Endothelial cell of umbilical vein (primary cell): Measurements from ENCODE around the gene ZFP36. TPM values are rescaled to one million over a fixed set of nuclear protein-coding genes. Genes with fewer than 3 reads are reported as not detected.

Experiments
- BruUV-seq: library from RNA; stranded (reverse); fragments of 400-500 nt; replicated peaks from 2 replicates; lab custom pipeline; 2021; lab: Mats Ljungman, UMichigan
- CTCF ChIA-PET: fragments of 300-600, 350-600 bp; sonication (Branson Sonifier 250); formaldehyde crosslinking; loops from one replicate; lab custom pipeline; 2021; ENCODE audit warnings: antibody characterized with exemption, inconsistent platforms; lab: Charles Lee
- POLR2A ChIA-PET: fragments of 300-600, 350-600 bp; sonication (Branson Sonifier 250); formaldehyde crosslinking; loops from one replicate; lab custom pipeline; 2021; ENCODE audit warnings: antibody characterized with exemption, inconsistent platforms; lab: Charles Lee
- DNase-seq: peaks from one replicate; pipeline ENCODE4 v3.0.0-alpha.2; 2011; ENCODE audit warnings: low read depth, low spot score
- FAIRE-seq: peaks from 2 replicates; lab custom pipeline; 2011; peaks lifted over from hg19 to GRCh38; lab: Jason Lieb, UNC
- H2AFZ ChIP-seq: 2 replicates; pipeline ENCODE4 v1.6.0; 2012; ENCODE audit warnings: low read depth, low read length, control low read depth, inconsistent platforms
- H3K27ac ChIP-seq: 2 replicates; pipeline ENCODE4 v1.5.1; 2011; ENCODE audit warnings: low read depth, mild to moderate bottlenecking, control low read depth, low read length, moderate library complexity; ENCODE audit not compliant: insufficient read depth
- H3K27me3 ChIP-seq, 2 experiments: 2 replicates each; pipeline versions ENCODE4 v1.6.0 to v1.6.1; 2011; ENCODE audit warnings: low read length in 2 of 2, mixed read lengths in 1 of 2; ENCODE audit not compliant: control insufficient read depth in 2 of 2, insufficient read depth in 2 of 2
- H3K36me3 ChIP-seq, 2 experiments: 2 replicates in 1 of 2; 3 replicates in 1 of 2; pipeline ENCODE4 v1.5.1; 2011; ENCODE audit warnings: low read length in 2 of 2, mild to moderate bottlenecking in 1 of 2, moderate library complexity in 1 of 2; ENCODE audit not compliant: control insufficient read depth in 2 of 2, insufficient read depth in 2 of 2; ENCODE audit errors: extremely low read depth in 1 of 2
- H3K4me1 ChIP-seq: 3 replicates; pipeline ENCODE4 v1.5.1; 2011; ENCODE audit warnings: mild to moderate bottlenecking, low read length; ENCODE audit not compliant: control insufficient read depth, insufficient read depth; ENCODE audit errors: extremely low read depth
- H3K4me2 ChIP-seq: 2 replicates; pipeline ENCODE4 v1.6.1; 2011; ENCODE audit warnings: low read length, control low read depth, mixed read lengths; ENCODE audit not compliant: insufficient read depth
- H3K4me3 ChIP-seq, 3 experiments: fragments of 200-600 bp in 1 of 3; sonication (generic), shearing (Covaris generic) in 1 of 3; replicated peaks in 1 of 3; 2 replicates each; pipeline ENCODE4 v1.5.1; 2011 to 2016; ENCODE audit warnings: control low read depth in 3 of 3, low read length in 3 of 3, mild to moderate bottlenecking in 2 of 3, inconsistent platforms in 1 of 3, low read depth in 1 of 3, moderate library complexity in 1 of 3; ENCODE audit not compliant: insufficient read depth in 1 of 3
- H3K79me2 ChIP-seq: 2 replicates; pipeline ENCODE4 v1.6.0; 2012; ENCODE audit warnings: low read length, inconsistent platforms; ENCODE audit not compliant: control insufficient read depth, insufficient read depth
- H3K9ac ChIP-seq: replicated peaks from 2 replicates; pipeline ENCODE3; 2011; ENCODE audit warnings: low read length, control low read depth; ENCODE audit not compliant: insufficient read depth; ENCODE audit errors: extremely low read depth
- H3K9me1 ChIP-seq: replicated peaks from 3 replicates; pipeline ENCODE4 v1.6.0; 2011; ENCODE audit warnings: mild to moderate bottlenecking, low read length; ENCODE audit not compliant: control insufficient read depth, insufficient read depth; ENCODE audit errors: extremely low read depth
- H3K9me3 ChIP-seq: replicated peaks from 2 replicates; pipeline ENCODE4 v1.5.1; 2012; ENCODE audit warnings: low read length, inconsistent platforms; ENCODE audit not compliant: control insufficient read depth, insufficient read depth
- H4K20me1 ChIP-seq: replicated peaks from 2 replicates; pipeline ENCODE3; 2011; ENCODE audit warnings: mild to moderate bottlenecking, low read length; ENCODE audit not compliant: control insufficient read depth, insufficient read depth; ENCODE audit errors: extremely low read depth
- EZH2 ChIP-seq: IDR thresholded peaks from 2 replicates; pipeline ENCODE4 v1.6.1; 2012; ENCODE audit warnings: borderline replicate concordance, low read depth, mild to moderate bottlenecking, moderate library complexity, low read length, inconsistent platforms; ENCODE audit not compliant: severe bottlenecking
- FOS ChIP-seq: IDR thresholded peaks from 2 replicates; pipeline ENCODE4 v1.6.1; 2011; ENCODE audit warnings: mild to moderate bottlenecking, low read length, moderate library complexity, borderline replicate concordance; ENCODE audit not compliant: insufficient read depth
- GATA2 ChIP-seq: IDR thresholded peaks from 2 replicates; pipeline ENCODE4 v1.7.0; 2011; ENCODE audit warnings: low read depth, mild to moderate bottlenecking, moderate library complexity, mixed read lengths, low read length; ENCODE audit not compliant: insufficient read length, insufficient read depth
- JUN ChIP-seq: IDR thresholded peaks from 2 replicates; pipeline ENCODE4 v1.6.1; 2011; ENCODE audit warnings: borderline replicate concordance, low read depth; ENCODE audit not compliant: insufficient read length, insufficient read depth
- MYC ChIP-seq: IDR thresholded peaks from one replicate; pipeline ENCODE4 v1.6.1; 2011; ENCODE audit warnings: mild to moderate bottlenecking, low read depth, low read length
- POLR2A ChIP-seq: IDR thresholded peaks from 2 replicates; pipeline ENCODE4 v1.6.1; 2012; ENCODE audit warnings: low read depth, mild to moderate bottlenecking, control low read depth, low read length
- POLR2AphosphoS5 ChIP-seq: IDR thresholded peaks from 2 replicates; pipeline ENCODE4 v1.6.1; 2012; ENCODE audit warnings: low read depth, mild to moderate bottlenecking, control low read depth, low read length, moderate library complexity; ENCODE audit not compliant: insufficient read depth
- dilution Hi-C: fragments of 300-500 bp; cut with MboI; formaldehyde crosslinking; loops from one replicate; pipeline ENCODE4 v1.15.0; 2019; ENCODE audit warnings: low sequenced_read_pairs; ENCODE audit not compliant: extremely low pct_ligation_motif_present
- intact Hi-C: fragments of 100-400 bp; cut with micrococcal nuclease; formaldehyde crosslinking; loops from one replicate; pipeline ENCODE4 v1.10.0; 2022
- polyA plus RNA-seq, 4 experiments: library from polyadenylated mRNA; depleted of rRNA in 3 of 4; stranded (reverse) in 3 of 4; unstranded in 1 of 4; fragments of >200 nt; gene quantifications; 2 replicates each; pipeline versions ENCODE4 v1.2.1 to v1.2.3, GENCODE V29; 2011 to 2012; ENCODE audit warnings: missing spikeins in 1 of 4
- total RNA-seq: library from RNA; stranded (reverse); gene quantifications from 2 replicates; pipeline ENCODE4 v1.2.3, GENCODE V29; 2021
- TF ChIP-seq, protein P1 (sequence below), 2 donors: IDR thresholded peaks; 1 replicate in 1 of 2; 2 replicates in 1 of 2; pipeline ENCODE4 v1.5.1; 2011; ENCODE audit warnings: low read length in 2 of 2, mild to moderate bottlenecking in 2 of 2, moderate library complexity in 2 of 2, control low read depth in 1 of 2, inconsistent platforms in 1 of 2, low read depth in 1 of 2; ENCODE audit not compliant: insufficient read depth in 1 of 2; ENCODE audit errors: extremely low read depth in 1 of 2

ZFP36 gene
- total and polyA plus RNA-seq, 2 donors (not counting 3 experiments of a cell fraction or from before 2014, with no cell fraction given), result 12.2 to 21.7 TPM

GRCh38 chr19:39420769-39421168 lies 14.1 kb downstream of the ZFP36 start:
- no peaks in the 10 kb centered on the region for H3K9me3 ChIP-seq
- no peaks in the 10 kb centered on the region for H3K4me1 ChIP-seq
- dilution Hi-C loops (no loop called here), intact Hi-C loops (no loop called here)
- DNase-seq (no peak), FAIRE-seq (no peak)
- CTCF ChIA-PET, result interaction anchor here (0.6 to 1.1 kb wide), 3 partner anchors 8 to 54 kb away, joined by 3 read pairs; partner anchors contain the start of gene MED29
- POLR2A ChIA-PET, result interaction anchor here (1.8 kb wide), 1 partner anchor 15 kb away, joined by 7 read pairs; the partner anchor contains the start of gene RPS16
- BruUV-seq, result no TSS peak
- H3K79me2 ChIP-seq, result no peaks in the 10 kb centered on the region
- no peak overlapping the region for H3K4me2 ChIP-seq
- no peak overlapping the region for H3K27ac ChIP-seq
- no peaks in the 10 kb centered on the region for H3K27me3 ChIP-seq
- no peaks in the 10 kb centered on the region for H4K20me1 ChIP-seq
- no peak overlapping the region for H2AFZ ChIP-seq
- peaks cover 11 to 49% of the 10 kb centered on the region in 2 experiments for H3K36me3 ChIP-seq
- no peak overlapping the region for H3K4me3 ChIP-seq
- TF ChIP-seq POLR2AphosphoS5 (no peak), EZH2 (no peak), POLR2A (no peak), MYC (no peak), FOS (no peak), JUN (no peak), GATA2 (no peak)
- TF ChIP-seq, protein P1, sequence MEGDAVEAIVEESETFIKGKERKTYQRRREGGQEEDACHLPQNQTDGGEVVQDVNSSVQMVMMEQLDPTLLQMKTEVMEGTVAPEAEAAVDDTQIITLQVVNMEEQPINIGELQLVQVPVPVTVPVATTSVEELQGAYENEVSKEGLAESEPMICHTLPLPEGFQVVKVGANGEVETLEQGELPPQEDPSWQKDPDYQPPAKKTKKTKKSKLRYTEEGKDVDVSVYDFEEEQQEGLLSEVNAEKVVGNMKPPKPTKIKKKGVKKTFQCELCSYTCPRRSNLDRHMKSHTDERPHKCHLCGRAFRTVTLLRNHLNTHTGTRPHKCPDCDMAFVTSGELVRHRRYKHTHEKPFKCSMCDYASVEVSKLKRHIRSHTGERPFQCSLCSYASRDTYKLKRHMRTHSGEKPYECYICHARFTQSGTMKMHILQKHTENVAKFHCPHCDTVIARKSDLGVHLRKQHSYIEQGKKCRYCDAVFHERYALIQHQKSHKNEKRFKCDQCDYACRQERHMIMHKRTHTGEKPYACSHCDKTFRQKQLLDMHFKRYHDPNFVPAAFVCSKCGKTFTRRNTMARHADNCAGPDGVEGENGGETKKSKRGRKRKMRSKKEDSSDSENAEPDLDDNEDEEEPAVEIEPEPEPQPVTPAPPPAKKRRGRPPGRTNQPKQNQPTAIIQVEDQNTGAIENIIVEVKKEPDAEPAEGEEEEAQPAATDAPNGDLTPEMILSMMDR (IDR thresholded peaks at IDR 0.05; ENCODE audit: extremely low read depth in 1 of 2, insufficient read depth in 1 of 2, low read depth in 1 of 2, low read length in 2 of 2), result no peak
- H3K9ac ChIP-seq, result no peak overlapping the region
- no peaks in the 10 kb centered on the region for H3K9me1 ChIP-seq
